Measurements from ENCODE around the gene LITAFD. TPM values are rescaled to one million over a fixed set of nuclear protein-coding genes. Genes with fewer than 3 reads are reported as not detected.

LITAFD gene
- polyA plus RNA-seq, 1 experiment: not detected

- POLR2A ChIA-PET: no interaction called here
- TF ChIP-seq CTCF (IDR thresholded peaks at IDR 0.05; ENCODE audit: low read depth, low read length): no peak
- DNase-seq (ENCODE audit: low read depth, low spot score): no peak
- Histone ChIP-seq H3K4me3 (ENCODE audit: low read depth, low read length) (no peak overlapping the region), H3K27me3 (ENCODE audit: control insufficient read depth, insufficient read depth, low read length) (no peaks in the 10 kb centered on the region), H3K27ac (ENCODE audit: low read depth, low read length) (no peak overlapping the region), H3K9me3 (ENCODE audit: control insufficient read depth, insufficient read depth, low read length) (no peaks in the 10 kb centered on the region)
- CTCF ChIA-PET: interaction anchor here (0.6 to 1.1 kb wide), 4 partner anchors 11 to 176 kb away, joined by 3 to 4 read pairs (median 4); no protein-coding TSS in a partner anchor
Measured at GRCh38 chr16:8925455-8925854, 43.3 kb downstream of the LITAFD start.

- TF ChIP-seq CTCF (IDR thresholded peaks at IDR 0.05; ENCODE audit: low read depth, low read length): no peak
- no peak for DNase-seq (ENCODE audit: low read depth, low spot score)
- CTCF ChIA-PET: no interaction called here
- no peak overlapping the region for H3K4me3 ChIP-seq (ENCODE audit: low read depth, low read length)
- H3K27me3 ChIP-seq (ENCODE audit: control insufficient read depth, insufficient read depth, low read length): no peaks in the 10 kb centered on the region
- H3K9me3 ChIP-seq (ENCODE audit: control insufficient read depth, insufficient read depth, low read length): no peaks in the 10 kb centered on the region
- POLR2A ChIA-PET: no interaction called here
- H3K27ac ChIP-seq (ENCODE audit: low read depth, low read length): no peak overlapping the region
Measured at GRCh38 chr16:8926827-8927226, 44.7 kb downstream of the LITAFD start.

- POLR2A ChIA-PET: no interaction called here
- peak; percentile 21 for DNase-seq (ENCODE audit: low read depth, low spot score)
- no peaks in the 10 kb centered on the region for H3K9me3 ChIP-seq (ENCODE audit: control insufficient read depth, insufficient read depth, low read length)
- CTCF ChIA-PET: interaction anchor here (0.5 to 1.3 kb wide), 4 partner anchors 8 to 1809 kb away, joined by 3 to 13 read pairs (median 3); no protein-coding TSS in a partner anchor
- no peaks in the 10 kb centered on the region for H3K27me3 ChIP-seq (ENCODE audit: control insufficient read depth, insufficient read depth, low read length)
- TF ChIP-seq CTCF (IDR thresholded peaks at IDR 0.05; ENCODE audit: low read depth, low read length): no peak
- H3K4me3 ChIP-seq (ENCODE audit: low read depth, low read length): no peak overlapping the region
- H3K27ac ChIP-seq (ENCODE audit: low read depth, low read length): no peak overlapping the region
Measured at GRCh38 chr16:8928467-8928957, 46.4 kb downstream of the LITAFD start.

- DNase-seq (ENCODE audit: low read depth, low spot score): no peak
- no peak for TF ChIP-seq CTCF (IDR thresholded peaks at IDR 0.05; ENCODE audit: low read depth, low read length)
- H3K9me3 ChIP-seq (ENCODE audit: control insufficient read depth, insufficient read depth, low read length): no peaks in the 10 kb centered on the region
- CTCF ChIA-PET: no interaction called here
- no peaks in the 10 kb centered on the region for H3K27me3 ChIP-seq (ENCODE audit: control insufficient read depth, insufficient read depth, low read length)
- H3K4me3 ChIP-seq (ENCODE audit: low read depth, low read length): no peak overlapping the region
- H3K27ac ChIP-seq (ENCODE audit: low read depth, low read length): no peak overlapping the region
- POLR2A ChIA-PET: no interaction called here
Measured at GRCh38 chr16:8929086-8929748, 47.1 kb downstream of the LITAFD start.

GRCh38 chr16:8931859-8932258, 49.7 kb downstream of the LITAFD start:
- no peak for TF ChIP-seq CTCF (IDR thresholded peaks at IDR 0.05; ENCODE audit: low read depth, low read length)
- POLR2A ChIA-PET: no interaction called here
- peak; percentile 27 for DNase-seq (ENCODE audit: low read depth, low spot score)
- CTCF ChIA-PET: interaction anchor here (1.2 kb wide), 1 partner anchor 77 kb away, joined by 7 read pairs; no protein-coding TSS in a partner anchor
- no peak overlapping the region for H3K4me3 ChIP-seq (ENCODE audit: low read depth, low read length)
- no peaks in the 10 kb centered on the region for H3K27me3 ChIP-seq (ENCODE audit: control insufficient read depth, insufficient read depth, low read length)
- H3K27ac ChIP-seq (ENCODE audit: low read depth, low read length): no peak overlapping the region
- H3K9me3 ChIP-seq (ENCODE audit: control insufficient read depth, insufficient read depth, low read length): no peaks in the 10 kb centered on the region
